HepG2 (cell line): ENCODE measurements around the gene ABCB6. TPM values are rescaled to one million over a fixed set of nuclear protein-coding genes. Genes with fewer than 3 reads are reported as not detected.
A peak's percentile ranks its signal among the peaks of the same experiment; 100 is the strongest.

ENCODE experiments used
- AKAP8 ChIP-seq: sonication (generic); formaldehyde crosslinking; IDR thresholded peaks from 2 replicates; pipeline ENCODE4 v1.5.1; 2020; ENCODE audit warnings: mild to moderate bottlenecking, missing genetic modification reagents
- ATAD3A ChIP-seq: sonication (generic); formaldehyde crosslinking; IDR thresholded peaks from 2 replicates; pipeline ENCODE4 v1.4.0; 2020; ENCODE audit warnings: missing genetic modification reagents
- DNMT1 ChIP-seq: sonication (generic); formaldehyde crosslinking; IDR thresholded peaks from 2 replicates; pipeline ENCODE4 v1.5.1; 2020; ENCODE audit warnings: mild to moderate bottlenecking, missing genetic modification reagents
- ERF ChIP-seq: IDR thresholded peaks from 2 replicates; pipeline ENCODE4 v1.6.1; 2018; ENCODE audit warnings: missing biosample characterization, missing genetic modification reagents
- FOXJ3 ChIP-seq: sonication (generic); formaldehyde crosslinking; IDR thresholded peaks from 2 replicates; pipeline ENCODE4 v1.4.0; 2020; ENCODE audit warnings: missing genetic modification reagents, mild to moderate bottlenecking, borderline replicate concordance
- GATAD2A ChIP-seq: IDR thresholded peaks from 2 replicates; pipeline ENCODE4 v1.6.1; 2016
- NFE2L1 ChIP-seq: sonication (generic); formaldehyde crosslinking; IDR thresholded peaks from 2 replicates; pipeline ENCODE4 v1.4.0; 2020; ENCODE audit warnings: missing genetic modification reagents, mild to moderate bottlenecking, borderline replicate concordance
- NR1H2 ChIP-seq: sonication (generic); formaldehyde crosslinking; IDR thresholded peaks from 2 replicates; pipeline ENCODE4 v1.8.1; 2022; ENCODE audit warnings: low read depth, missing genetic modification reagents, borderline replicate concordance
- PHF20 ChIP-seq: sonication (generic); formaldehyde crosslinking; IDR thresholded peaks from 2 replicates; pipeline ENCODE4 v1.5.0; 2020; ENCODE audit warnings: mild to moderate bottlenecking, missing genetic modification reagents
- RERE ChIP-seq: IDR thresholded peaks from 2 replicates; pipeline ENCODE4 v1.6.1; 2016; ENCODE audit warnings: low read depth, missing genetic modification reagents, missing compliant biosample characterization
- ZNF383 ChIP-seq: sonication (generic); formaldehyde crosslinking; IDR thresholded peaks from 2 replicates; pipeline ENCODE4 v1.4.0; 2020; ENCODE audit warnings: missing genetic modification reagents, mild to moderate bottlenecking, borderline replicate concordance
- ZNF430 ChIP-seq: sonication (generic); formaldehyde crosslinking; IDR thresholded peaks from 2 replicates; pipeline ENCODE4 v1.9.0; 2021; ENCODE audit warnings: mild to moderate bottlenecking, missing genetic modification reagents
- ZNF441 ChIP-seq: sonication (generic); formaldehyde crosslinking; IDR thresholded peaks from 2 replicates; pipeline ENCODE4 v1.7.0; 2021; ENCODE audit warnings: missing genetic modification reagents, borderline replicate concordance
- ZNF557 ChIP-seq: sonication (generic); formaldehyde crosslinking; IDR thresholded peaks from 2 replicates; pipeline ENCODE4 v1.4.0; 2020; ENCODE audit warnings: missing genetic modification reagents
- ZNF572 ChIP-seq: sonication (generic); formaldehyde crosslinking; IDR thresholded peaks from 2 replicates; pipeline ENCODE4 v1.5.1; 2020; ENCODE audit warnings: mild to moderate bottlenecking, missing genetic modification reagents
- ZNF768 ChIP-seq: sonication (generic); formaldehyde crosslinking; IDR thresholded peaks from 2 replicates; pipeline ENCODE4 v1.4.0; 2020; ENCODE audit warnings: missing genetic modification reagents
- polyA plus RNA-seq, 8 experiments: library from polyadenylated mRNA; depleted of rRNA in 3 of 8; stranded (reverse) in 7 of 8; unstranded in 1 of 8; fragments of >200 nt; fragmentation: Illumina TruSeq in 4 of 8; extraction: Trizol in 4 of 8; gene quantifications; 2 replicates each; pipeline versions ENCODE4 v1.2.1 to v1.2.3, GENCODE V29; 2011 to 2016; ENCODE audit warnings: low read depth in 4 of 8, missing spikeins in 1 of 8, mixed read lengths in 1 of 8; ENCODE audit not compliant: insufficient read depth in 1 of 8
- total RNA-seq, 5 experiments: library from RNA; depleted of rRNA; stranded (reverse); fragments of >200 nt; fragmentation: Illumina TruSeq; extraction: Trizol; gene quantifications; 2 replicates each; pipeline ENCODE4 v1.2.3, GENCODE V29; 2016; ENCODE audit warnings: low read depth in 1 of 5
- TF ChIP-seq, protein P1 (sequence below): sonication (generic); formaldehyde crosslinking; conservative IDR thresholded peaks from 2 replicates; pipeline ENCODE4 v1.5.0; 2020; ENCODE audit warnings: missing genetic modification reagents
- TF ChIP-seq, protein P2 (sequence below): sonication (generic); formaldehyde crosslinking; IDR thresholded peaks from 2 replicates; pipeline ENCODE4 v1.5.0; 2020; ENCODE audit warnings: mild to moderate bottlenecking, missing genetic modification reagents, borderline replicate concordance

The ABCB6 gene
- total and polyA plus RNA-seq, 2 of the 13 experiments (the other 11 are each of a cell fraction or from before 2014, with no cell fraction given) = 91.1 to 137 TPM

- peak; percentile 96 for TF ChIP-seq GATAD2A
- TF ChIP-seq RERE = no peak
- 0 out of 2 replicates have a peak, but pooled peaks have one; percentile 54 for TF ChIP-seq NFE2L1 (CRISPR knock-in tag)
- TF ChIP-seq FOXJ3 (CRISPR knock-in tag) = peak; percentile 76; the same call in 1 of the 2 replicates
- no peak for TF ChIP-seq ZNF557
- TF ChIP-seq, protein P1, sequence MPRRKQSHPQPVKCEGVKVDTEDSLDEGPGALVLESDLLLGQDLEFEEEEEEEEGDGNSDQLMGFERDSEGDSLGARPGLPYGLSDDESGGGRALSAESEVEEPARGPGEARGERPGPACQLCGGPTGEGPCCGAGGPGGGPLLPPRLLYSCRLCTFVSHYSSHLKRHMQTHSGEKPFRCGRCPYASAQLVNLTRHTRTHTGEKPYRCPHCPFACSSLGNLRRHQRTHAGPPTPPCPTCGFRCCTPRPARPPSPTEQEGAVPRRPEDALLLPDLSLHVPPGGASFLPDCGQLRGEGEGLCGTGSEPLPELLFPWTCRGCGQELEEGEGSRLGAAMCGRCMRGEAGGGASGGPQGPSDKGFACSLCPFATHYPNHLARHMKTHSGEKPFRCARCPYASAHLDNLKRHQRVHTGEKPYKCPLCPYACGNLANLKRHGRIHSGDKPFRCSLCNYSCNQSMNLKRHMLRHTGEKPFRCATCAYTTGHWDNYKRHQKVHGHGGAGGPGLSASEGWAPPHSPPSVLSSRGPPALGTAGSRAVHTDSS (CRISPR knock-in tag) = no peak
- TF ChIP-seq, protein P2, sequence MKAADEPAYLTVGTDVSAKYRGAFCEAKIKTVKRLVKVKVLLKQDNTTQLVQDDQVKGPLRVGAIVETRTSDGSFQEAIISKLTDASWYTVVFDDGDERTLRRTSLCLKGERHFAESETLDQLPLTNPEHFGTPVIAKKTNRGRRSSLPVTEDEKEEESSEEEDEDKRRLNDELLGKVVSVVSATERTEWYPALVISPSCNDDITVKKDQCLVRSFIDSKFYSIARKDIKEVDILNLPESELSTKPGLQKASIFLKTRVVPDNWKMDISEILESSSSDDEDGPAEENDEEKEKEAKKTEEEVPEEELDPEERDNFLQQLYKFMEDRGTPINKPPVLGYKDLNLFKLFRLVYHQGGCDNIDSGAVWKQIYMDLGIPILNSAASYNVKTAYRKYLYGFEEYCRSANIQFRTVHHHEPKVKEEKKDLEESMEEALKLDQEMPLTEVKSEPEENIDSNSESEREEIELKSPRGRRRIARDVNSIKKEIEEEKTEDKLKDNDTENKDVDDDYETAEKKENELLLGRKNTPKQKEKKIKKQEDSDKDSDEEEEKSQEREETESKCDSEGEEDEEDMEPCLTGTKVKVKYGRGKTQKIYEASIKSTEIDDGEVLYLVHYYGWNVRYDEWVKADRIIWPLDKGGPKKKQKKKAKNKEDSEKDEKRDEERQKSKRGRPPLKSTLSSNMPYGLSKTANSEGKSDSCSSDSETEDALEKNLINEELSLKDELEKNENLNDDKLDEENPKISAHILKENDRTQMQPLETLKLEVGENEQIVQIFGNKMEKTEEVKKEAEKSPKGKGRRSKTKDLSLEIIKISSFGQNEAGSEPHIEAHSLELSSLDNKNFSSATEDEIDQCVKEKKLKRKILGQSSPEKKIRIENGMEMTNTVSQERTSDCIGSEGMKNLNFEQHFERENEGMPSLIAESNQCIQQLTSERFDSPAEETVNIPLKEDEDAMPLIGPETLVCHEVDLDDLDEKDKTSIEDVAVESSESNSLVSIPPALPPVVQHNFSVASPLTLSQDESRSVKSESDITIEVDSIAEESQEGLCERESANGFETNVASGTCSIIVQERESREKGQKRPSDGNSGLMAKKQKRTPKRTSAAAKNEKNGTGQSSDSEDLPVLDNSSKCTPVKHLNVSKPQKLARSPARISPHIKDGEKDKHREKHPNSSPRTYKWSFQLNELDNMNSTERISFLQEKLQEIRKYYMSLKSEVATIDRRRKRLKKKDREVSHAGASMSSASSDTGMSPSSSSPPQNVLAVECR (CRISPR knock-in tag) = peak; percentile 54; the same call in 1 of the 2 replicates
- TF ChIP-seq ATAD3A = no peak
- TF ChIP-seq ZNF430 = peak; percentile 63; the same call in 1 of the 2 replicates
- 0 out of 2 replicates have a peak, but pooled peaks have one; percentile 40 for TF ChIP-seq AKAP8
- peak; percentile 65; the same call in 1 of the 2 replicates for TF ChIP-seq ERF
- TF ChIP-seq ZNF572 = no peak
- no peak; the same call in 1 of the 2 replicates for TF ChIP-seq PHF20
- TF ChIP-seq ZNF768 (CRISPR knock-in tag) = peak; percentile 7; the same call in 1 of the 2 replicates
- TF ChIP-seq ZNF383 (CRISPR knock-in tag) = peak; percentile 80; the same call in 1 of the 2 replicates
- TF ChIP-seq NR1H2 (CRISPR knock-in tag) = no peak
- no peak for TF ChIP-seq DNMT1 (CRISPR knock-in tag)
- no peak for TF ChIP-seq ZNF441
Measured at GRCh38 chr2:219207884-219208740, 10.6 kb downstream of the ABCB6 start (continued).
